ENCODE data around the gene NCKAP5. TPM values are rescaled to one million over a fixed set of nuclear protein-coding genes. Genes with fewer than 3 reads are reported as not detected.

The NCKAP5 gene
- total RNA-seq, 1 experiment from 2014 or later: not detected

DNA sequence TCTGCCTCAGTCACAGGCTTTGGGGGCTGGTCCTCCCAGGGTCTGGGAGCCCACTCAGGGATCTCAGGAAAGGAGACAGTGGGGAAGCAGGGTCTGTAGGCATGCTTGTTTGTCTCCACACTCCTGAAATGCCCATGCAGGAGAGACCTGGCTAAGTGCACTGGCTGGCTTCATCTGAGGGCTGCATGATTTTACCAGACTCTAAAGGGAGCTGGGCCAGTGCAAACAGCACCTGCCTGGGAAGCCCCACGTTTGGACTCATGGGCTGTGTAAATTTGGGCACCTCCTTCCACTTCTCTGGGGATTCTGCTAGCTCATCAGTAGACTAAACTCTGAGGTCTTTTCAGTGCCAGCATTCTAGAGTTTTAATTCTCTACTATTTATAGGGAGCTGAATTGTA is 931.9 kb downstream of the NCKAP5 start:
- no peak for DNase-seq (ENCODE audit: low spot score)

DNA sequence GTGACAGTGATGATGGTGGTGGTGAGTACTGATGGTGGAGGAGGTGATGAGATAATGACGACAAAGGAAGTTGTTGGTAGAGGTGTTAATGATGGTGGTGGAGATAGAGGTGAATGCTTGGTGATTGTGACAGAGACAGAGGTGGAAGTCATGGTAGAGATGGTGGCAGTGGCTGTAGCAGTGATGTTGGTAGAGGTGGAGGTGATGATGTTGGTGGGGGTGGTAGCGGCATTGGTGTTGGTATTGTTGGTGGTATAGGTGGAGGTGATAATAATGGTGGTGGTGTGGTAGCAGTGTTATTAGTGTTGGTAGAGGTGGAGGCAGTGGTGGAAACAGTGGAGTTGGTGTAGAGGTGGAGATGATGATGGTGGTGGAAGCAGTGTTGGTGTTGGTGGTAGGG is 934.6 kb downstream of the NCKAP5 start:
- no peak for DNase-seq (ENCODE audit: low spot score)

- no peak for DNase-seq (ENCODE audit: low spot score)
These were observed 936.1 kb downstream of the NCKAP5 start for GRCh38 chr2:132632000-132632649.

GRCh38 chr2:132627536-132627935 is 940.7 kb downstream of the NCKAP5 start:
- DNase-seq (ENCODE audit: low spot score): no peak

DNA sequence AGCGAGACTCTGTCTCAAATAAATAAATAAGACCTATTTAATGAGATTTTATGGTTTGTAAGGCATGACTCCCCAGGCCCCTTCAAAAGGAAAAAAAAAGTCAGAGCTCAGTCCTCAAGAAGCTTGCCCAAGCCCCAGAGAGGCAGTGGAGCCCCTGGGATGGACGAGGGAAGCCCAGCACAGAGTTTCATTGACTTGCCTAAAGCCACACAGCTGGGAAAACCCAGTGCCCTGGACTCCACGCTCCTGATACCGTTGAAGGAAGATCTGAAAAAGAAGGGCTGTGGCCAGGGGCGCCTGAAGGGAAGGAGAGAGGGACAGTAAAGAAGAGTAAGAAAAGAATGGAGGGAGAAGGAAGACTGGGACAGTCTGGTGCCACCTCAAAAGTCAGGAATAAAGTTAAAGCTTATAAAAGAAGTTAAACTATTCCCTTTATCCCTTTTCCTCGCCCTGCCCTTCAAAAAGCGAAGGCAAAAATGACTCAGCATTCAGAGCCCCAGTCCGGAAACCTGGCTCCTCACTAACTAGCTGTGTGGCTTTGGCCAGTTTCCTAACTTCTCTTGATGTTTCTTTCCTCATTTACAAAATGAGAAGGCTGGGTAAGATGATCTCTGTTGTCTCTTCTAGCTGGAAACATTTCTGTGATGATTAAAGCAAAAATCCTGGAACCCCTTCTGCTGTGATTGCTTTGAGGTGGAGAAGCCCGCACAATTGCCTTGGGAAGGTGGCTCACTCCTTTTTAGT is 945.0 kb downstream of the NCKAP5 start:
- no peak for DNase-seq (ENCODE audit: low spot score)

Small RNA genes lying within 50 kb of the gene (small RNA-seq; reads per million reads assigned to genes)
- gene AC016909.1 (not detected), gene RN7SKP154 (1.0 reads per million, percentile 35 among the genes with 10 or more reads in this experiment), gene RNU6-579P (not detected)
